CD4-positive, alpha-beta T cell (primary cell): ENCODE measurements around the gene HS2ST1. TPM values are rescaled to one million over a fixed set of nuclear protein-coding genes. Genes with fewer than 3 reads are reported as not detected.

Experiments
- ATAC-seq: fragments of 200-7000 bp; cut with Tn5 transposase; one replicate; pipeline ENCODE4 v1.10.0; 2022; ENCODE audit warnings: mild to moderate bottlenecking; ENCODE audit not compliant: poor library complexity
- CTCF ChIA-PET: fragments of 350-600 bp; sonication (Branson Sonifier 250); formaldehyde crosslinking; loops from one replicate; lab custom pipeline; 2021; ENCODE audit warnings: antibody characterized with exemption, inconsistent platforms; lab: Charles Lee
- POLR2A ChIA-PET: fragments of 350-600 bp; sonication (Branson Sonifier 250); formaldehyde crosslinking; loops from one replicate; lab custom pipeline; 2021; ENCODE audit warnings: antibody characterized with exemption, inconsistent platforms; lab: Charles Lee
- DNase-seq, 14 experiments: peaks; one replicate each; pipeline ENCODE4 v3.0.0-alpha.2; 2013 to 2020; ENCODE audit warnings: mixed read lengths in 2 of 14
- H3K27ac ChIP-seq, 2 donors: one replicate each; pipeline versions ENCODE4 v1.5.1 to v1.7.0; 2013; ENCODE audit warnings: low read length in 2 of 2, low read depth in 1 of 2, mild to moderate bottlenecking in 1 of 2
- H3K27me3 ChIP-seq, 2 experiments: 1 replicate in 1 of 2; 2 replicates in 1 of 2; pipeline versions ENCODE4 v1.6.1 to v1.7.0; 2013; ENCODE audit warnings: low read length in 2 of 2, control low read depth in 1 of 2, mild to moderate bottlenecking in 1 of 2, moderate library complexity in 1 of 2; ENCODE audit not compliant: insufficient read depth in 2 of 2, control insufficient read depth in 1 of 2
- H3K36me3 ChIP-seq: one replicate; pipeline ENCODE4 v1.6.1; 2013; ENCODE audit warnings: low read length, control low read depth; ENCODE audit not compliant: insufficient read depth
- H3K4me1 ChIP-seq: one replicate; pipeline ENCODE4 v1.6.1; 2013; ENCODE audit warnings: low read length, control low read depth; ENCODE audit not compliant: insufficient read depth
- H3K4me3 ChIP-seq: one replicate; pipeline ENCODE4 v1.5.1; 2013; ENCODE audit warnings: mild to moderate bottlenecking, low read length, moderate library complexity
- H3K9me3 ChIP-seq, 2 experiments: 1 replicate in 1 of 2; 2 replicates in 1 of 2; pipeline versions ENCODE4 v1.6.1 to v1.7.0; 2013; ENCODE audit warnings: low read length in 2 of 2, mild to moderate bottlenecking in 2 of 2, control low read depth in 1 of 2, moderate library complexity in 1 of 2; ENCODE audit not compliant: control insufficient read depth in 1 of 2, insufficient read depth in 1 of 2
- H3K27ac Mint-ChIP-seq: one replicate; pipeline ENCODE4 v1.8.0; 2020; ENCODE audit warnings: mixed read lengths
- H3K27me3 Mint-ChIP-seq: one replicate; pipeline ENCODE4 v1.8.0; 2021; ENCODE audit warnings: mixed read lengths
- H3K36me3 Mint-ChIP-seq: one replicate; pipeline ENCODE4 v1.8.0; 2021; ENCODE audit warnings: low read depth, mixed read lengths
- H3K4me1 Mint-ChIP-seq: one replicate; pipeline ENCODE4 v1.8.0; 2021; ENCODE audit warnings: low read depth, mixed read lengths
- H3K4me3 Mint-ChIP-seq: one replicate; pipeline ENCODE4 v1.8.0; 2020; ENCODE audit warnings: mild to moderate bottlenecking, mixed read lengths
- H3K9me3 Mint-ChIP-seq: one replicate; pipeline ENCODE4 v1.8.0; 2020; ENCODE audit warnings: mixed read lengths
- intact Hi-C, 2 experiments: fragments of 100-400 bp; cut with DNase I in 1 of 2; cut with micrococcal nuclease in 1 of 2; formaldehyde crosslinking; loops; one replicate each; pipeline versions ENCODE4 v1.15.1 to v1.9.0; 2023 to 2025; cut with DNase I, micrococcal nuclease
- total RNA-seq, 174 experiments: library from RNA in 2 of 174; stranded (reverse) in 2 of 174; gene quantifications; one replicate each; pipeline ENCODE4 v1.2.3 and lab custom pipeline; 2021 to 2026
- TF ChIP-seq, protein P1 (sequence below): fragments of 200-600 bp; IDR thresholded peaks from one replicate; pipeline ENCODE4 v1.8.0; 2022; ENCODE audit warnings: antibody characterized with exemption, mild to moderate bottlenecking

Gene HS2ST1
- total RNA-seq, 2 experiments from 2014 or later: 6.7 to 6.9 TPM

DNA sequence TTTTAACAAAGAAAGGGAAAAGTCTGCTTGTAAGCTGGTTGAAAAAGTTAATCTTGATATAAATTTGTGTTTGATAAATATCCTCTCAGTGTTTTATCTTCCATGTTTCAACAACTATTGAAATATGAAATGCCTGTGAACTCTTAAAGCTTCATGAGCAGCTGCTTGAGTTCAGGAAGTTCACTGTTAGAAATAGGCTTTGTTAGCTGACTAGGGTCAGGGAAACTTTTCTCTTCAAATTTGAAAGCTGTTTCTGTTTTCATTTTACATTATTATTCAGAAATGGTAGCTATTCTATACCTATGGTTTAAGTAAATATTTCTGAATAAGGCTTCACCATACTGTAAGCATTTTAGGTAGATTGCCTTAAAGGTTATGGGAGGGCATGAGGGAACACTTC, 191.7 kb downstream of the HS2ST1 start:
- peaks cover 0 to 2% of the 10 kb centered on the region in 2 experiments for H3K9me3 ChIP-seq
- TF ChIP-seq, protein P1, sequence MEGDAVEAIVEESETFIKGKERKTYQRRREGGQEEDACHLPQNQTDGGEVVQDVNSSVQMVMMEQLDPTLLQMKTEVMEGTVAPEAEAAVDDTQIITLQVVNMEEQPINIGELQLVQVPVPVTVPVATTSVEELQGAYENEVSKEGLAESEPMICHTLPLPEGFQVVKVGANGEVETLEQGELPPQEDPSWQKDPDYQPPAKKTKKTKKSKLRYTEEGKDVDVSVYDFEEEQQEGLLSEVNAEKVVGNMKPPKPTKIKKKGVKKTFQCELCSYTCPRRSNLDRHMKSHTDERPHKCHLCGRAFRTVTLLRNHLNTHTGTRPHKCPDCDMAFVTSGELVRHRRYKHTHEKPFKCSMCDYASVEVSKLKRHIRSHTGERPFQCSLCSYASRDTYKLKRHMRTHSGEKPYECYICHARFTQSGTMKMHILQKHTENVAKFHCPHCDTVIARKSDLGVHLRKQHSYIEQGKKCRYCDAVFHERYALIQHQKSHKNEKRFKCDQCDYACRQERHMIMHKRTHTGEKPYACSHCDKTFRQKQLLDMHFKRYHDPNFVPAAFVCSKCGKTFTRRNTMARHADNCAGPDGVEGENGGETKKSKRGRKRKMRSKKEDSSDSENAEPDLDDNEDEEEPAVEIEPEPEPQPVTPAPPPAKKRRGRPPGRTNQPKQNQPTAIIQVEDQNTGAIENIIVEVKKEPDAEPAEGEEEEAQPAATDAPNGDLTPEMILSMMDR: no peak
- ChIA-PET CTCF (interaction anchor here (1.2 kb wide), 1 partner anchor 9 kb away, joined by 3 read pairs; no protein-coding TSS in a partner anchor), POLR2A (no interaction called here)
- Mint-ChIP-seq H3K4me3 (no peak overlapping the region), H3K36me3 (peaks cover 29% of the 10 kb centered on the region), H3K9me3 (no peaks in the 10 kb centered on the region), H3K4me1 (no peaks in the 10 kb centered on the region), H3K27ac (no peak overlapping the region), H3K27me3 (no peaks in the 10 kb centered on the region)
- H3K4me1 ChIP-seq: no peaks in the 10 kb centered on the region
- no peaks in the 10 kb centered on the region for H3K36me3 ChIP-seq
- DNase-seq (no peak), ATAC-seq (no peak)
- H3K4me3 ChIP-seq: no peak overlapping the region
- intact Hi-C loops: no loop called here
- H3K27me3 ChIP-seq: no peaks in the 10 kb centered on the region
- H3K27ac ChIP-seq: no peak overlapping the region

DNA sequence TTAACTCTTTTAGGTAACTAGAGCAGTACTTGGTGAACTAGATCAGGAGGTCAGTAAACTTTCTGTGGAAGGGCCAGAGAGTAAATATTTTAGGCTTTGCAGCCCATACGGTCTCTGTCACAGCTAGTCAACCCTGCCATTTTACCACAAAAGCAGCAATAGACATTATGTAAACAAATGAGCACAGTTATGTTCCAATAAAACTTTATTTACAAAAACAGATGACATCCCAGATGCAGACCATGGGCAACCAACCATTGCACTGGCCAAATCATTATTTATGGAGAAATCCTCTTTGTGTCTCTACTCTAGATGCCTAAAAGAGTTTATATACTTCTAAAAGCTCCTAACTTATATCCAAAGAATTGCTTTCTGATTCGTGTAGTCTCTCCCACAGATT, 192.4 kb downstream of the HS2ST1 start:
- Mint-ChIP-seq H3K4me1 (no peaks in the 10 kb centered on the region), H3K4me3 (no peak overlapping the region), H3K9me3 (no peaks in the 10 kb centered on the region), H3K27ac (no peak overlapping the region), H3K36me3 (peaks cover 22% of the 10 kb centered on the region), H3K27me3 (no peaks in the 10 kb centered on the region)
- H3K4me1 ChIP-seq: no peaks in the 10 kb centered on the region
- H3K4me3 ChIP-seq: no peak overlapping the region
- ChIA-PET POLR2A (no interaction called here), CTCF (no interaction called here)
- TF ChIP-seq, protein P1: no peak
- intact Hi-C loops: no loop called here
- H3K9me3 ChIP-seq: no peaks in the 10 kb centered on the region
- DNase-seq (no peak), ATAC-seq (no peak)
- H3K27ac ChIP-seq: no peak overlapping the region
- no peaks in the 10 kb centered on the region for H3K27me3 ChIP-seq
- no peaks in the 10 kb centered on the region for H3K36me3 ChIP-seq

- no peak overlapping the region for H3K27ac ChIP-seq
- H3K27ac Mint-ChIP-seq: no peak overlapping the region
- H3K36me3 Mint-ChIP-seq: peaks cover 18% of the 10 kb centered on the region
- no peak overlapping the region for H3K4me3 ChIP-seq
- ChIA-PET CTCF (no interaction called here), POLR2A (no interaction called here)
- TF ChIP-seq, protein P1: no peak
- no peaks in the 10 kb centered on the region for H3K27me3 Mint-ChIP-seq
- H3K4me3 Mint-ChIP-seq: no peak overlapping the region
- H3K4me1 Mint-ChIP-seq: no peaks in the 10 kb centered on the region
- no peak for ATAC-seq
- H3K36me3 ChIP-seq: no peaks in the 10 kb centered on the region
- no peaks in the 10 kb centered on the region for H3K4me1 ChIP-seq
- no peaks in the 10 kb centered on the region for H3K27me3 ChIP-seq
- no peaks in the 10 kb centered on the region for H3K9me3 Mint-ChIP-seq
- intact Hi-C loops: no loop called here
- DNase-seq: no peak
- no peaks in the 10 kb centered on the region for H3K9me3 ChIP-seq
These were observed 193.8 kb downstream of the HS2ST1 start for GRCh38 chr1:87108228-87108627.
